HS-27A (cell line): ENCODE results near the gene RABL2B.

ENCODE experiments used
- DNase-seq: peaks from one replicate; pipeline ENCODE4 v3.0.0-alpha.2; 2012; ENCODE audit warnings: low read depth, missing footprints

The RABL2B gene

DNA sequence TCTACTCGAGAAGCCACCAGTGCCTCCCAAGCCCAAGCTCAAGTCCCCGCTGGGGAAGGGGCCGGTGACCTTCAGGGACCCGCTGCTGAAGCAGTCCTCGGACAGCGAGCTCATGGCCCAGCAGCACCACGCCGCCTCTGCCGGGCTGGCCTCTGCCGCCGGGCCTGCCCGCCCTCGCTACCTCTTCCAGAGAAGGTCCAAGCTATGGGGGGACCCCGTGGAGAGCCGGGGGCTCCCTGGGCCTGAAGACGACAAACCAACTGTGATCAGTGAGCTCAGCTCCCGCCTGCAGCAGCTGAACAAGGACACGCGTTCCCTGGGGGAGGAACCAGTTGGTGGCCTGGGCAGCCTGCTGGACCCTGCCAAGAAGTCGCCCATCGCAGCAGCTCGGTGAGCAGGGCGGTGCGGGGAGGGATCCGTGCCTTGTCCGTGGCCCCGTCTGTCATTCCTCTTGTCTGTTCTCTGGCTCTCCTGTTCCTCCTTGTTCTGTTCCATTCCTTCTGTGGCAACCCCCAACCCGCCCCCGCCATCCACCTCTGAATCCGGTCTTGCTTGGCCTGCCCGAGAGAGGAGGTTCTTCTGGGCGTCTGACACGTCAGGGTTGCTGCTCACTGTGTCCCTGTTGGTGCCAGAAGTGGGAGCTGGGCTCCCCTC lies 61.3 kb downstream of the RABL2B start:
- DNase-seq, result no peak

DNA sequence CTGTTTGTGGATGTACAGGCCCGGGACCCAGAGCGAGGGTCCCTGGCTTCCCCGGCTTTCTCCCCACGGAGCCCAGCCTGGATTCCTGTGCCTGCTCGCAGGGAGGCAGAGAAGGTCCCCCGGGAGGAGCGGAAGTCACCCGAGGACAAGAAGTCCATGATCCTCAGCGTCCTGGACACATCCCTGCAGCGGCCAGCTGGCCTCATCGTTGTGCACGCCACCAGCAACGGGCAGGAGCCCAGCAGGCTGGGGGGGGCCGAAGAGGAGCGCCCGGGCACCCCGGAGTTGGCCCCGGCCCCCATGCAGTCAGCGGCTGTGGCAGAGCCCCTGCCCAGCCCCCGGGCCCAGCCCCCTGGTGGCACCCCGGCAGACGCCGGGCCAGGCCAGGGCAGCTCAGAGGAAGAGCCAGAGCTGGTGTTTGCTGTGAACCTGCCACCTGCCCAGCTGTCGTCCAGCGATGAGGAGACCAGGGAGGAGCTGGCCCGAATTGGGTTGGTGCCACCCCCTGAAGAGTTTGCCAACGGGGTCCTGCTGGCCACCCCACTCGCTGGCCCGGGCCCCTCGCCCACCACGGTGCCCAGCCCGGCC lies 62.1 kb downstream of the RABL2B start:
- DNase-seq, result no peak

DNA sequence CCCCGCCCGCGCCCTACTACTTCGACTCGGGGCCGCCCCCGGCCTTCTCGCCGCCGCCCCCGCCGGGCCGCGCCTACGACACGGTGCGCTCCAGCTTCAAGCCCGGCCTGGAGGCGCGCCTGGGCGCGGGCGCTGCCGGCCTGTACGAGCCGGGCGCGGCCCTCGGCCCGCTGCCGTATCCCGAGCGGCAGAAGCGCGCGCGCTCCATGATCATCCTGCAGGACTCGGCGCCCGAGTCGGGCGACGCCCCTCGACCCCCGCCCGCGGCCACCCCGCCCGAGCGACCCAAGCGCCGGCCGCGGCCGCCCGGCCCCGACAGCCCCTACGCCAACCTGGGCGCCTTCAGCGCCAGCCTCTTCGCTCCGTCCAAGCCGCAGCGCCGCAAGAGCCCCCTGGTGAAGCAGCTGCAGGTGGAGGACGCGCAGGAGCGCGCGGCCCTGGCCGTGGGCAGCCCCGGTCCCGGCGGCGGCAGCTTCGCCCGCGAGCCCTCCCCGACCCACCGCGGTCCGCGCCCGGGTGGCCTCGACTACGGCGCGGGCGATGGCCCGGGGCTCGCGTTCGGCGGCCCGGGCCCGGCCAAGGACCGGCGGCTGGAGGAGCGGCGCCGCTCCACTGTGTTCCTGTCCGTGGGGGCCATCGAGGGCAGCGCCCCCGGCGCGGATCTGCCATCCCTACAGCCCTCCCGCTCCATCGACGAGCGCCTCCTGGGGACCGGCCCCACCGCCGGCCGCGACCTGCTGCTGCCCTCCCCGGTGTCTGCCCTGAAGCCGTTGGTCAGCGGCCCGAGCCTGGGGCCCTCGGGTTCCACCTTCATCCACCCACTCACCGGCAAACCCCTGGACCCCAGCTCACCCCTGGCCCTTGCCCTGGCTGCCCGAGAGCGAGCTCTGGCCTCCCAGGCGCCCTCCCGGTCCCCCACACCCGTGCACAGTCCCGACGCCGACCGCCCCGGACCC lies 62.9 kb downstream of the RABL2B start:
- no peak for DNase-seq

DNA sequence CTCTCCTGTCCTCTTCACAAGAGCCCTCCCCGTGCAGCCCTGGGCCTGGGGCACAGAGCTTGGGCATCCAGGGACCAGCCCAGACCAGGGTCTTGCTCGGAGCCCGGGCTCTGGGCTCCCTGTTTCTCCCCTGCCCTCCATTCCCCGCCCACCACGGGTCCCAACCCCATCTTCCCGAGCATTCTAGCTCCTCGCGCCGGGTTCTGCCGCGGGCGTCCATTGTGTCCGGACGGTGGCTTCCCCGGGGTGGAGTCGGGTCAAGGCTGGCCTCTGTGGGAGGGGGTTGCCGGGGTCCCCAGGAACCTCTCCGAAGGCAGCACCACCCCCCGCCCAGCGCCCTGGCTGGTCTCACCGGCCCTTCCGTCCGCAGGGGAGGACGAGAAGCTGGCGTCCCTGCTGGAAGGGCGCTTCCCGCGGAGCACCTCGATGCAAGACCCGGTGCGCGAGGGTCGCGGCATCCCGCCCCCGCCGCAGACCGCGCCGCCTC lies 63.6 kb downstream of the RABL2B start:
- DNase-seq, result no peak

GRCh38 chr22:50718352-50718709 lies 65.1 kb downstream of the RABL2B start:
- no peak for DNase-seq

- DNase-seq, result no peak
Measured at GRCh38 chr22:50717709-50718351, 65.6 kb downstream of the RABL2B start.
